Gastrocnemius medialis (tissue), 4 donors: Measurements from ENCODE around the gene TCP11L2.

Source experiments
- CTCF ChIP-seq, 5 experiments: fragments of 450-650 bp in 3 of 5; fragments of 200-600 bp in 2 of 5; sonication (generic) in 2 of 5; IDR thresholded peaks in 4 of 5; conservative IDR thresholded peaks in 1 of 5; 1 replicate in 4 of 5; 2 replicates in 1 of 5; pipeline ENCODE4 v1.5.1; 2016 to 2019; ENCODE audit warnings: antibody characterized with exemption in 5 of 5, mild to moderate bottlenecking in 3 of 5, moderate library complexity in 3 of 5
- POLR2A ChIP-seq, 2 donors: fragments of 450-650 bp; IDR thresholded peaks; one replicate each; pipeline ENCODE4 v1.6.1; 2017; ENCODE audit warnings: antibody characterized with exemption in 2 of 2, mild to moderate bottlenecking in 2 of 2, moderate library complexity in 2 of 2

GRCh38 chr12:106296179-106296877 lies 6.2 kb upstream of the TCP11L2 start:
- TF ChIP-seq CTCF (IDR thresholded peaks at IDR 0.05 in 4 of 5, conservative IDR thresholded peaks at IDR 0.05 in 1 of 5), result no peak
- no peak for TF ChIP-seq POLR2A (IDR thresholded peaks at IDR 0.05)
